Measurements from ENCODE around the gene CDC42BPB. TPM values are rescaled to one million over a fixed set of nuclear protein-coding genes. Genes with fewer than 3 reads are reported as not detected.

Gene CDC42BPB
- total RNA-seq, 1 experiment from 2014 or later: 84.4 TPM

- in situ Hi-C loops (cut with HindIII; ENCODE audit: low pct_unique_long_range_greater_than_20kb, low sequenced_read_pairs): no loop called here
- Histone ChIP-seq H3K27me3 (ENCODE audit: control insufficient read depth, insufficient read depth, low read length) (no peaks in the 10 kb centered on the region), H3K9me3 (ENCODE audit: control insufficient read depth, insufficient read depth, low read depth, low read length) (no peaks in the 10 kb centered on the region), H3K4me1 (ENCODE audit: control insufficient read depth, insufficient read depth, low read length) (no peaks in the 10 kb centered on the region), H3K27ac (ENCODE audit: low read length) (no peak overlapping the region), H3K36me3 (ENCODE audit: control insufficient read depth, insufficient read depth, low read length) (no peaks in the 10 kb centered on the region; the same call in 1 of the 2 replicates), H3K4me3 (ENCODE audit: low read depth in 2 of 2, low read length in 2 of 2) (no peak overlapping the region)
- CTCF ChIA-PET: no interaction called here
- no peak for DNase-seq (ENCODE audit: low read depth, low spot score)
- ATAC-seq: no peak
- POLR2A ChIA-PET: no interaction called here
- no peak for TF ChIP-seq TCF7L2 (IDR thresholded peaks at IDR 0.05; ENCODE audit: low read depth, low read length)
- no peak for TF ChIP-seq SIN3A (IDR thresholded peaks at IDR 0.05; ENCODE audit: borderline replicate concordance, insufficient read depth, low read depth, low read length)
- TF ChIP-seq POLR2AphosphoS5 (IDR thresholded peaks at IDR 0.05; ENCODE audit: low read depth, low read length): no peak
- no peak for TF ChIP-seq CTCF (IDR thresholded peaks at IDR 0.05)
- TF ChIP-seq REST (IDR thresholded peaks at IDR 0.05; ENCODE audit: insufficient read depth in 1 of 2, low read depth in 2 of 2, low read length in 1 of 2): no peak
- intact Hi-C loops (cut with micrococcal nuclease; ENCODE audit: unreplicated experiment): no loop called here
- BruUV-seq (replicated peaks): no TSS peak
Observed at GRCh38 chr14:102892651-102893050, 164.7 kb downstream of the CDC42BPB start.

GRCh38 chr14:102891556-102891955, 165.8 kb downstream of the CDC42BPB start:
- ChIA-PET POLR2A (no interaction called here), CTCF (interaction anchor here (0.6 kb wide), 1 partner anchor 103 kb away, joined by 3 read pairs; no protein-coding TSS in a partner anchor)
- ATAC-seq: no peak
- Histone ChIP-seq H3K9me3 (ENCODE audit: control insufficient read depth, insufficient read depth, low read depth, low read length) (no peaks in the 10 kb centered on the region), H3K4me1 (ENCODE audit: control insufficient read depth, insufficient read depth, low read length) (no peaks in the 10 kb centered on the region), H3K27me3 (ENCODE audit: control insufficient read depth, insufficient read depth, low read length) (no peaks in the 10 kb centered on the region), H3K4me3 (ENCODE audit: low read depth in 2 of 2, low read length in 2 of 2) (no peak overlapping the region), H3K36me3 (ENCODE audit: control insufficient read depth, insufficient read depth, low read length) (no peaks in the 10 kb centered on the region; the same call in 1 of the 2 replicates), H3K27ac (ENCODE audit: low read length) (no peak overlapping the region)
- no TSS peak for BruUV-seq (replicated peaks)
- in situ Hi-C loops (cut with HindIII; ENCODE audit: low pct_unique_long_range_greater_than_20kb, low sequenced_read_pairs): no loop called here
- no peak for DNase-seq (ENCODE audit: low read depth, low spot score)
- intact Hi-C loops (cut with micrococcal nuclease; ENCODE audit: unreplicated experiment): no loop called here
- TF ChIP-seq REST (IDR thresholded peaks at IDR 0.05; ENCODE audit: insufficient read depth in 1 of 2, low read depth in 2 of 2, low read length in 1 of 2) (no peak), SIN3A (IDR thresholded peaks at IDR 0.05; ENCODE audit: borderline replicate concordance, insufficient read depth, low read depth, low read length) (no peak), TCF7L2 (IDR thresholded peaks at IDR 0.05; ENCODE audit: low read depth, low read length) (no peak), CTCF (IDR thresholded peaks at IDR 0.05) (no peak), POLR2AphosphoS5 (IDR thresholded peaks at IDR 0.05; ENCODE audit: low read depth, low read length) (no peak)

Data from Panc1 (cell line).